K562 (cell line): Measurements from ENCODE around the gene CTNNB1. TPM values are rescaled to one million over a fixed set of nuclear protein-coding genes. Genes with fewer than 3 reads are reported as not detected.

ENCODE experiments used
- ATAC-seq: fragments of 200-7000 bp; cut with Tn5 transposase; 3 replicates; pipeline ENCODE4 v1.9.1; 2020; ENCODE audit warnings: moderate library complexity
- BruUV-seq: library from RNA; stranded (reverse); fragments of 400-500 nt; replicated peaks from 2 replicates; lab custom pipeline; 2021; lab: Mats Ljungman, UMichigan
- CTCF ChIA-PET: fragments of 300-600 bp; formaldehyde crosslinking; extraction: SDS; loops from one replicate; lab custom pipeline; 2021; ENCODE audit warnings: low intra/inter-chr PET ratio; lab: Yijun Ruan, JAX
- POLR2A ChIA-PET: fragments of 300-600, 350-650 bp; sonication (Branson Sonifier 250); formaldehyde crosslinking; extraction: SDS; loops from one replicate; lab custom pipeline; 2021; ENCODE audit warnings: antibody characterized with exemption, inconsistent platforms; lab: Yijun Ruan, JAX
- DNase-seq, 4 experiments: peaks; one replicate each; pipeline versions ENCODE4 v3.0.0 to v3.0.0-alpha.2; 2011 to 2018; ENCODE audit warnings: low spot score in 3 of 4, mixed read lengths in 3 of 4; ENCODE audit errors: extremely low read depth in 1 of 4
- FAIRE-seq: peaks from 2 replicates; lab custom pipeline; 2011; peaks lifted over from hg19 to GRCh38; lab: Jason Lieb, UNC
- H2AFZ ChIP-seq: 2 replicates; pipeline ENCODE4 v1.6.0; 2011; ENCODE audit warnings: low read depth, low read length, control low read depth, inconsistent platforms
- H3K27ac ChIP-seq: fragments of 200-600 bp; 3 replicates; pipeline ENCODE4 v1.8.0; 2011; ENCODE audit warnings: low read depth, mild to moderate bottlenecking, control low read depth, inconsistent platforms, low read length, moderate library complexity, mixed read lengths; ENCODE audit errors: extremely low read depth
- H3K27me3 ChIP-seq, 2 experiments: fragments of 300-600 bp in 1 of 2; 2 replicates in 1 of 2; 3 replicates in 1 of 2; pipeline versions ENCODE4 v1.6.0 to v1.8.0; 2011; ENCODE audit warnings: inconsistent platforms in 2 of 2, low read length in 2 of 2, mild to moderate bottlenecking in 1 of 2, mixed read lengths in 1 of 2, moderate library complexity in 1 of 2; ENCODE audit not compliant: control insufficient read depth in 2 of 2, insufficient read depth in 2 of 2
- H3K36me3 ChIP-seq: fragments of 300-600 bp; 3 replicates; pipeline ENCODE4 v1.8.0; 2011; ENCODE audit warnings: mild to moderate bottlenecking, low read length, inconsistent platforms; ENCODE audit not compliant: control insufficient read depth, insufficient read depth
- H3K4me1 ChIP-seq, 2 experiments: fragments of 200-600 bp in 1 of 2; replicated peaks in 1 of 2; 2 replicates in 1 of 2; 3 replicates in 1 of 2; pipeline versions ENCODE4 v1.5.1 to v1.8.0; 2011; ENCODE audit warnings: inconsistent platforms in 2 of 2, low read length in 2 of 2, mild to moderate bottlenecking in 1 of 2, mixed read lengths in 1 of 2, moderate library complexity in 1 of 2; ENCODE audit not compliant: control insufficient read depth in 2 of 2, insufficient read depth in 2 of 2
- H3K4me2 ChIP-seq: 2 replicates; pipeline ENCODE4 v1.6.1; 2011; ENCODE audit warnings: low read length, control low read depth, inconsistent platforms, mixed read lengths; ENCODE audit not compliant: insufficient read depth
- H3K4me3 ChIP-seq: fragments of 200-600 bp; sonication (generic), shearing (Covaris generic); 2 replicates; pipeline ENCODE4 v1.5.1; 2016; ENCODE audit warnings: control low read depth, inconsistent platforms
- H3K79me2 ChIP-seq: fragments of 200-600 bp; 3 replicates; pipeline ENCODE4 v1.8.0; 2011; ENCODE audit warnings: low read length, inconsistent platforms; ENCODE audit not compliant: control insufficient read depth, insufficient read depth
- H3K9ac ChIP-seq, 2 experiments: 2 replicates each; pipeline versions ENCODE4 v1.6.0 to v1.6.1; 2011; ENCODE audit warnings: low read depth in 2 of 2, low read length in 2 of 2, control low read depth in 1 of 2, inconsistent platforms in 1 of 2, mild to moderate bottlenecking in 1 of 2, mixed read lengths in 1 of 2; ENCODE audit not compliant: insufficient read depth in 1 of 2
- H3K9me1 ChIP-seq: one replicate; pipeline ENCODE4 v1.6.0; 2011; ENCODE audit warnings: inconsistent platforms, mild to moderate bottlenecking, low read length, moderate library complexity; ENCODE audit not compliant: control insufficient read depth, insufficient read depth
- H3K9me3 ChIP-seq: replicated peaks from 2 replicates; pipeline ENCODE4 v1.5.1; 2011; ENCODE audit warnings: low read depth, low read length, inconsistent platforms; ENCODE audit not compliant: control insufficient read depth, insufficient read depth
- H4K20me1 ChIP-seq: replicated peaks from 2 replicates; pipeline ENCODE4 v1.6.1; 2011; ENCODE audit warnings: low read length, inconsistent platforms, mixed read lengths; ENCODE audit not compliant: control insufficient read depth, insufficient read depth
- BRCA1 ChIP-seq, 2 experiments: fragments of 450-650 bp in 1 of 2; sonication (generic) in 1 of 2; formaldehyde crosslinking in 1 of 2; IDR thresholded peaks; 2 replicates each; pipeline versions ENCODE4 v1.5.0 to v1.6.1; 2017 to 2020; ENCODE audit warnings: mild to moderate bottlenecking in 1 of 2, missing genetic modification reagents in 1 of 2
- CBFA2T2 ChIP-seq: fragments of 450-650 bp; conservative IDR thresholded peaks from 2 replicates; pipeline ENCODE4 v1.6.1; 2017; ENCODE audit warnings: mild to moderate bottlenecking
- CHD1 ChIP-seq: fragments of 200-600 bp; sonication (generic); IDR thresholded peaks from one replicate; pipeline ENCODE4 v1.6.1; 2012; ENCODE audit warnings: mild to moderate bottlenecking, moderate library complexity, low read length, inconsistent platforms
- CSDE1 ChIP-seq, 2 experiments: fragments of 450-650 bp; IDR thresholded peaks; 2 replicates each; pipeline ENCODE4 v1.6.1; 2016; ENCODE audit warnings: mild to moderate bottlenecking in 1 of 2
- DEAF1 ChIP-seq: fragments of 450-650 bp; formaldehyde crosslinking; IDR thresholded peaks from 2 replicates; pipeline ENCODE4 v1.4.0; 2020; ENCODE audit warnings: mild to moderate bottlenecking, moderate library complexity
- HMG20B ChIP-seq: fragments of 250-450 bp; sonication (Bioruptor Pico); IDR thresholded peaks from 2 replicates; pipeline ENCODE4 v1.5.0; 2021; ENCODE audit warnings: mild to moderate bottlenecking
- KAT8 ChIP-seq: fragments of 450-650 bp; IDR thresholded peaks from 2 replicates; pipeline ENCODE4 v1.6.1; 2016; ENCODE audit warnings: low read depth, mild to moderate bottlenecking
- NRF1 ChIP-seq, 2 experiments: fragments of 450-650 bp; IDR thresholded peaks in 1 of 2; conservative IDR thresholded peaks in 1 of 2; 2 replicates each; pipeline ENCODE4 v1.6.1; 2014; ENCODE audit warnings: mild to moderate bottlenecking in 2 of 2
- SRSF1 ChIP-seq: fragments of 200-400 bp; formaldehyde crosslinking; IDR thresholded peaks from 2 replicates; pipeline ENCODE4 v1.6.1; 2017; ENCODE audit warnings: mild to moderate bottlenecking, low read depth, low read length, moderate library complexity
- TAF15 ChIP-seq: fragments of 200-400 bp; formaldehyde crosslinking; IDR thresholded peaks from 2 replicates; pipeline ENCODE4 v1.6.1; 2017; ENCODE audit warnings: mild to moderate bottlenecking, low read depth, low read length, moderate library complexity
- U2AF2 ChIP-seq: fragments of 200-400 bp; formaldehyde crosslinking; optimal IDR thresholded peaks from 2 replicates; pipeline ENCODE3; 2017; ENCODE audit warnings: low read depth, mild to moderate bottlenecking, low read length
- ZNF318 ChIP-seq, 2 experiments: fragments of 450-650 bp; IDR thresholded peaks; 2 replicates each; pipeline ENCODE4 v1.6.1; 2016; ENCODE audit warnings: mild to moderate bottlenecking in 2 of 2, borderline replicate concordance in 1 of 2, low read depth in 1 of 2, moderate library complexity in 1 of 2
- WGBS: fragments of 100-300 bp; shearing (Covaris generic); methylation state at CpG from one replicate; pipeline ENCODE4 v1.1.6; 2016; ENCODE audit warnings: low coverage, mixed read lengths; ENCODE audit not compliant: insufficient coverage; ENCODE audit errors: missing lambda C conversion rate; 5-methylcytosine and 5-hydroxymethylcytosine counted together
- in situ Hi-C: fragments of 300-500 bp; cut with MboI; formaldehyde crosslinking; loops from 4 replicates; pipeline ENCODE4 v1.15.0; 2018; ENCODE audit warnings: inconsistent platforms, mixed read lengths
- intact Hi-C: fragments of 100-400 bp; cut with micrococcal nuclease; formaldehyde crosslinking; loops from 2 replicates; pipeline ENCODE4 v1.14.2; 2022
- polyA plus RNA-seq, 8 experiments: library from polyadenylated mRNA; depleted of rRNA in 4 of 8; stranded (reverse) in 5 of 8; unstranded in 3 of 8; fragments of >200 nt; fragmentation: Nextera tagmentation in 2 of 8; fragmentation: Illumina TruSeq in 1 of 8; extraction: Ambion mirVana in 2 of 8; extraction: Trizol in 1 of 8; gene quantifications; 2 replicates each; pipeline versions ENCODE4 v1.2.1 to v1.2.3, GENCODE V29; 2011 to 2014; ENCODE audit warnings: inconsistent platforms in 1 of 8, missing spikeins in 1 of 8
- total RNA-seq, 7 experiments: library from RNA; depleted of rRNA in 6 of 7; stranded (reverse); fragments of >200 nt in 6 of 7; fragmentation: Illumina TruSeq in 2 of 7; extraction: Trizol in 2 of 7; gene quantifications; 2 replicates each; pipeline versions ENCODE4 v1.2.1 to v1.2.3, GENCODE V29; 2011 to 2021; ENCODE audit warnings: low replicate concordance in 1 of 7
- TF ChIP-seq, protein P1 (sequence below): fragments of 250-450 bp; sonication (Bioruptor Pico); IDR thresholded peaks from 2 replicates; pipeline ENCODE4 v1.5.0; 2021

Gene CTNNB1
- total and polyA plus RNA-seq, 9 of the 15 experiments (the other 6 are each of a cell fraction or from before 2014, with no cell fraction given): 44.3 to 193 (median 154) TPM

- peaks cover 4 to 26% of the 10 kb centered on the region in 2 experiments; a peak in 3 of 5 replicates for H3K27me3 ChIP-seq
- H3K79me2 ChIP-seq: no peaks in the 10 kb centered on the region
- WGBS: 0% methylated on average over 2 of the region's 2 CpGs
- no peak for DNase-seq
- H3K9me3 ChIP-seq: no peaks in the 10 kb centered on the region
- no peaks in the 10 kb centered on the region for H3K9me1 ChIP-seq
- H3K36me3 ChIP-seq: no peaks in the 10 kb centered on the region
- H3K4me2 ChIP-seq: no peak overlapping the region
- FAIRE-seq: no peak
- ATAC-seq: no peak
- 0 out of 2 replicates have a peak, but pooled peaks cover 3% of the 10 kb centered on the region for H4K20me1 ChIP-seq
- no peaks in the 10 kb centered on the region for H3K4me1 ChIP-seq
- ChIA-PET CTCF (no interaction called here), POLR2A (interaction anchor here (0.8 to 1.3 kb wide), 2 partner anchors 10 to 19 kb away, joined by 3 to 5 read pairs; no protein-coding TSS in a partner anchor)
- no peak overlapping the region for H2AFZ ChIP-seq
- in situ Hi-C loops: no loop called here
- H3K9ac ChIP-seq: no peak overlapping the region
- intact Hi-C loops: no loop called here
- no TSS peak for BruUV-seq
- no peak overlapping the region for H3K27ac ChIP-seq
- H3K4me3 ChIP-seq: no peak overlapping the region
- TF ChIP-seq, protein P1, sequence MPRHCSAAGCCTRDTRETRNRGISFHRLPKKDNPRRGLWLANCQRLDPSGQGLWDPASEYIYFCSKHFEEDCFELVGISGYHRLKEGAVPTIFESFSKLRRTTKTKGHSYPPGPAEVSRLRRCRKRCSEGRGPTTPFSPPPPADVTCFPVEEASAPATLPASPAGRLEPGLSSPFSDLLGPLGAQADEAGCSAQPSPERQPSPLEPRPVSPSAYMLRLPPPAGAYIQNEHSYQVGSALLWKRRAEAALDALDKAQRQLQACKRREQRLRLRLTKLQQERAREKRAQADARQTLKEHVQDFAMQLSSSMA (CRISPR knock-in tag): no peak
- TF ChIP-seq NRF1 (conservative IDR thresholded peaks at IDR 0.05 in 1 of 2, IDR thresholded peaks at IDR 0.05 in 1 of 2) (no peak), KAT8 (no peak), HMG20B (no peak), CHD1 (no peak), CSDE1 (IDR thresholded peaks at IDR 0.05) (no peak), ZNF318 (IDR thresholded peaks at IDR 0.05; ENCODE audit: borderline replicate concordance in 1 of 2, low read depth in 1 of 2) (no peak), CBFA2T2 (no peak), U2AF2 (no peak), DEAF1 (CRISPR knock-in tag) (no peak), TAF15 (no peak), SRSF1 (no peak), BRCA1 (IDR thresholded peaks at IDR 0.05) (no peak), BRCA1 (CRISPR knock-in tag; IDR thresholded peaks at IDR 0.05) (no peak)
These were observed 51.5 kb downstream of the CTNNB1 start for GRCh38 chr3:41250825-41251224.
